Liver (tissue), 9 donors: ENCODE results near the gene RASSF1. TPM values are rescaled to one million over a fixed set of nuclear protein-coding genes. Genes with fewer than 3 reads are reported as not detected.
A peak's percentile ranks its signal among the peaks of the same experiment; 100 is the strongest.

Experiments used
- DNase-seq: peaks from one replicate; pipeline ENCODE4 v3.0.0-alpha.2; 2017; ENCODE audit warnings: low spot score
- H3K27ac ChIP-seq, 2 donors: one replicate each; pipeline ENCODE4 v1.7.0; 2013; ENCODE audit warnings: inconsistent platforms in 2 of 2, low read length in 2 of 2, control low read depth in 1 of 2, low read depth in 1 of 2, mild to moderate bottlenecking in 1 of 2
- H3K27me3 ChIP-seq, 4 donors: one replicate each; pipeline versions ENCODE4 v1.6.1 to v1.7.0; 2013; ENCODE audit warnings: low read length in 3 of 4, inconsistent platforms in 1 of 4, mild to moderate bottlenecking in 1 of 4, moderate library complexity in 1 of 4; ENCODE audit not compliant: control insufficient read depth in 4 of 4, insufficient read depth in 4 of 4
- H3K36me3 ChIP-seq, 4 donors: one replicate each; pipeline versions ENCODE4 v1.6.1 to v1.7.0; 2013; ENCODE audit warnings: low read length in 3 of 4, mild to moderate bottlenecking in 3 of 4, low read depth in 1 of 4, moderate library complexity in 1 of 4; ENCODE audit not compliant: control insufficient read depth in 4 of 4, insufficient read depth in 3 of 4
- H3K4me1 ChIP-seq, 4 donors: one replicate each; pipeline versions ENCODE4 v1.6.1 to v1.7.0; 2013; ENCODE audit warnings: low read length in 3 of 4, mild to moderate bottlenecking in 3 of 4, moderate library complexity in 1 of 4; ENCODE audit not compliant: control insufficient read depth in 4 of 4, insufficient read depth in 4 of 4
- H3K4me3 ChIP-seq, 3 donors: one replicate each; pipeline versions ENCODE4 v1.6.1 to v1.7.0; 2013; ENCODE audit warnings: low read length in 3 of 3, control low read depth in 1 of 3, low read depth in 1 of 3, mild to moderate bottlenecking in 1 of 3
- H3K9ac ChIP-seq, 2 donors: one replicate each; pipeline ENCODE4 v1.7.0; 2013; ENCODE audit warnings: low read length in 2 of 2, mild to moderate bottlenecking in 2 of 2, moderate library complexity in 2 of 2, control low read depth in 1 of 2, low read depth in 1 of 2
- H3K9me3 ChIP-seq, 4 donors: one replicate each; pipeline versions ENCODE4 v1.6.1 to v1.7.0; 2013; ENCODE audit warnings: low read length in 3 of 4; ENCODE audit not compliant: control insufficient read depth in 4 of 4
- ATF3 ChIP-seq: IDR thresholded peaks from 2 replicates; pipeline ENCODE4 v1.6.1; 2016; ENCODE audit warnings: antibody characterized with exemption
- CTCF ChIP-seq: fragments of 150-350 bp; IDR thresholded peaks from 2 replicates; pipeline ENCODE4 v1.5.1; 2017; ENCODE audit warnings: improper control_type of control experiment, low read depth, low read length; ENCODE audit not compliant: missing input control
- EGR1 ChIP-seq, 2 donors: IDR thresholded peaks; 2 replicates each; pipeline ENCODE4 v1.6.1; 2016 to 2018; ENCODE audit warnings: antibody characterized with exemption in 2 of 2, low read depth in 2 of 2
- FOXA1 ChIP-seq: IDR thresholded peaks from 2 replicates; pipeline ENCODE4 v1.6.1; 2016; ENCODE audit warnings: antibody characterized with exemption
- FOXA2 ChIP-seq: IDR thresholded peaks from 2 replicates; pipeline ENCODE4 v1.6.1; 2016; ENCODE audit warnings: antibody characterized with exemption
- GABPA ChIP-seq, 2 donors: IDR thresholded peaks in 1 of 2; conservative IDR thresholded peaks in 1 of 2; 2 replicates each; pipeline ENCODE4 v1.6.1; 2016; ENCODE audit warnings: antibody characterized with exemption in 2 of 2, mild to moderate bottlenecking in 1 of 2, moderate library complexity in 1 of 2
- HNF4A ChIP-seq, 2 donors: conservative IDR thresholded peaks; 2 replicates each; pipeline ENCODE4 v1.6.1; 2016; ENCODE audit warnings: antibody characterized with exemption in 2 of 2, mild to moderate bottlenecking in 2 of 2
- HNF4G ChIP-seq: IDR thresholded peaks from 2 replicates; pipeline ENCODE4 v1.6.1; 2016; ENCODE audit warnings: antibody characterized with exemption
- JUND ChIP-seq, 2 donors: IDR thresholded peaks; 2 replicates each; pipeline ENCODE4 v1.6.1; 2016; ENCODE audit warnings: antibody characterized with exemption in 2 of 2
- NR2F2 ChIP-seq: IDR thresholded peaks from 2 replicates; pipeline ENCODE4 v1.6.1; 2016; ENCODE audit warnings: antibody characterized with exemption
- RAD21 ChIP-seq, 2 donors: IDR thresholded peaks; 2 replicates each; pipeline ENCODE4 v1.6.1; 2016; ENCODE audit warnings: antibody characterized with exemption in 2 of 2, mild to moderate bottlenecking in 2 of 2
- RXRA ChIP-seq, 2 donors: IDR thresholded peaks; 2 replicates each; pipeline ENCODE4 v1.6.1; 2017 to 2018; ENCODE audit warnings: antibody characterized with exemption in 2 of 2, mild to moderate bottlenecking in 1 of 2
- SP1 ChIP-seq: IDR thresholded peaks from 2 replicates; pipeline ENCODE4 v1.6.1; 2018; ENCODE audit warnings: antibody characterized with exemption, mild to moderate bottlenecking
- TAF1 ChIP-seq: conservative IDR thresholded peaks from 2 replicates; pipeline ENCODE4 v1.6.1; 2016; ENCODE audit warnings: antibody characterized with exemption, mild to moderate bottlenecking
- YY1 ChIP-seq: IDR thresholded peaks from 2 replicates; pipeline ENCODE4 v1.6.1; 2016; ENCODE audit warnings: antibody characterized with exemption, mild to moderate bottlenecking
- ZBTB33 ChIP-seq: IDR thresholded peaks from 2 replicates; pipeline ENCODE4 v1.6.1; 2016; ENCODE audit warnings: antibody characterized with exemption
- WGBS: extraction: QIAGEN DNeasy Blood & Tissue Kit; methylation state at CpG from one replicate; pipeline ENCODE4 v1.1.7; 2013; 5-methylcytosine and 5-hydroxymethylcytosine counted together
- polyA plus RNA-seq, 2 donors: library from polyadenylated mRNA; stranded (reverse) in 1 of 2; unstranded in 1 of 2; fragments of 200-250 nt in 1 of 2; fragments of >200 nt in 1 of 2; fragmentation: Nextera tagmentation in 1 of 2; extraction: Ambion mirVana in 1 of 2; gene quantifications; one replicate each; pipeline versions ENCODE4 v1.2.1 to v1.2.3, GENCODE V29; 2013 to 2015
- total RNA-seq, 2 donors: library from RNA; depleted of rRNA; stranded (reverse); fragments of >200 nt; gene quantifications; one replicate each; pipeline ENCODE4 v1.2.3, GENCODE V29; 2014
- TF ChIP-seq, protein P1 (sequence below): IDR thresholded peaks from 2 replicates; pipeline ENCODE4 v1.6.1; 2016; ENCODE audit warnings: antibody characterized with exemption, mild to moderate bottlenecking
- TF ChIP-seq, protein P2 (sequence below): IDR thresholded peaks from 2 replicates; pipeline ENCODE4 v1.6.1; 2016; ENCODE audit warnings: antibody characterized with exemption
- donor health status: healthy.
- donor health status: healthy.
- donor health status: healthy.
- donor health status: healthy.
- donor health status: healthy.

RASSF1 gene
- total and polyA plus RNA-seq, 4 donors, result 6.5 to 13.2 (median 11.2) TPM

- Histone ChIP-seq H3K27me3 (no peaks in the 10 kb centered on the region), H3K27ac (peak overlapping the region; percentile 97 to 98), H3K4me1 (peaks cover 14 to 66% (median 43%) of the 10 kb centered on the region in 4 donors), H3K36me3 (peaks cover 11 to 26% (median 14%) of the 10 kb centered on the region in 4 donors), H3K9me3 (no peaks in the 10 kb centered on the region), H3K9ac (peak overlapping the region; percentile 86 to 90), H3K4me3 (peak overlapping the region; percentile 67 to 90 (median 79))
- no peak for DNase-seq
- TF ChIP-seq JUND (IDR thresholded peaks at IDR 0.05), result no peak
- WGBS, result 10% methylated on average over 7 of the region's 7 CpGs
Measured at GRCh38 chr3:50350213-50350526, 9.5 kb upstream of the RASSF1 start.

GRCh38 chr3:50347187-50347813 lies 6.7 kb upstream of the RASSF1 start:
- no peak for TF ChIP-seq GABPA (IDR thresholded peaks at IDR 0.05 in 1 of 2, conservative IDR thresholded peaks at IDR 0.05 in 1 of 2)
- TF ChIP-seq FOXA2, result no peak
- no peak for TF ChIP-seq RXRA (IDR thresholded peaks at IDR 0.05)
- peak; percentile 47 to 50 for TF ChIP-seq JUND (IDR thresholded peaks at IDR 0.05)
- no peak for TF ChIP-seq ZBTB33
- TF ChIP-seq, protein P1, sequence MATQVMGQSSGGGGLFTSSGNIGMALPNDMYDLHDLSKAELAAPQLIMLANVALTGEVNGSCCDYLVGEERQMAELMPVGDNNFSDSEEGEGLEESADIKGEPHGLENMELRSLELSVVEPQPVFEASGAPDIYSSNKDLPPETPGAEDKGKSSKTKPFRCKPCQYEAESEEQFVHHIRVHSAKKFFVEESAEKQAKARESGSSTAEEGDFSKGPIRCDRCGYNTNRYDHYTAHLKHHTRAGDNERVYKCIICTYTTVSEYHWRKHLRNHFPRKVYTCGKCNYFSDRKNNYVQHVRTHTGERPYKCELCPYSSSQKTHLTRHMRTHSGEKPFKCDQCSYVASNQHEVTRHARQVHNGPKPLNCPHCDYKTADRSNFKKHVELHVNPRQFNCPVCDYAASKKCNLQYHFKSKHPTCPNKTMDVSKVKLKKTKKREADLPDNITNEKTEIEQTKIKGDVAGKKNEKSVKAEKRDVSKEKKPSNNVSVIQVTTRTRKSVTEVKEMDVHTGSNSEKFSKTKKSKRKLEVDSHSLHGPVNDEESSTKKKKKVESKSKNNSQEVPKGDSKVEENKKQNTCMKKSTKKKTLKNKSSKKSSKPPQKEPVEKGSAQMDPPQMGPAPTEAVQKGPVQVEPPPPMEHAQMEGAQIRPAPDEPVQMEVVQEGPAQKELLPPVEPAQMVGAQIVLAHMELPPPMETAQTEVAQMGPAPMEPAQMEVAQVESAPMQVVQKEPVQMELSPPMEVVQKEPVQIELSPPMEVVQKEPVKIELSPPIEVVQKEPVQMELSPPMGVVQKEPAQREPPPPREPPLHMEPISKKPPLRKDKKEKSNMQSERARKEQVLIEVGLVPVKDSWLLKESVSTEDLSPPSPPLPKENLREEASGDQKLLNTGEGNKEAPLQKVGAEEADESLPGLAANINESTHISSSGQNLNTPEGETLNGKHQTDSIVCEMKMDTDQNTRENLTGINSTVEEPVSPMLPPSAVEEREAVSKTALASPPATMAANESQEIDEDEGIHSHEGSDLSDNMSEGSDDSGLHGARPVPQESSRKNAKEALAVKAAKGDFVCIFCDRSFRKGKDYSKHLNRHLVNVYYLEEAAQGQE, result no peak
- TF ChIP-seq HNF4G, result no peak
- TF ChIP-seq EGR1 (IDR thresholded peaks at IDR 0.05; ENCODE audit: low read depth in 2 of 2), result no peak
- peak; percentile 20 for TF ChIP-seq YY1
- TF ChIP-seq, protein P2, sequence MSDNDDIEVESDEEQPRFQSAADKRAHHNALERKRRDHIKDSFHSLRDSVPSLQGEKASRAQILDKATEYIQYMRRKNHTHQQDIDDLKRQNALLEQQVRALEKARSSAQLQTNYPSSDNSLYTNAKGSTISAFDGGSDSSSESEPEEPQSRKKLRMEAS, result no peak
- no peak for TF ChIP-seq HNF4A (conservative IDR thresholded peaks at IDR 0.05)
- peak; percentile 83 to 86 for TF ChIP-seq RAD21 (IDR thresholded peaks at IDR 0.05)
- no peak for TF ChIP-seq TAF1
- TF ChIP-seq CTCF, result peak; percentile 68
- TF ChIP-seq NR2F2, result no peak
- TF ChIP-seq FOXA1, result no peak
- TF ChIP-seq ATF3, result no peak
- no peak for TF ChIP-seq SP1
- 28% methylated on average over 14 of the region's 14 CpGs for WGBS
- H3K36me3 ChIP-seq, result peaks cover 0 to 9% (median 0%) of the 10 kb centered on the region in 4 donors
- peaks cover 13 to 45% (median 36%) of the 10 kb centered on the region in 4 donors for H3K4me1 ChIP-seq
- no peaks in the 10 kb centered on the region for H3K27me3 ChIP-seq
- peak overlapping the region in 1 of 2 donors; percentile 38 for H3K27ac ChIP-seq
- no peaks in the 10 kb centered on the region for H3K9me3 ChIP-seq
- peak; percentile 74 for DNase-seq
- H3K4me3 ChIP-seq, result no peak overlapping the region
- no peak overlapping the region for H3K9ac ChIP-seq
